Measurements from ENCODE around the gene BGLAP.

BGLAP gene

GRCh38 chr1:156226782-156227181 lies 15.2 kb upstream of the BGLAP start:
- no peak for DNase-seq (ENCODE audit: low spot score)

- DNase-seq (ENCODE audit: low spot score) = peak; percentile 38
Measured at GRCh38 chr1:156228501-156228900, 13.5 kb upstream of the BGLAP start.

- no peak for DNase-seq (ENCODE audit: low spot score)
Measured at GRCh38 chr1:156229809-156230472, 12.0 kb upstream of the BGLAP start.

- no peak for DNase-seq (ENCODE audit: low spot score)
Measured at GRCh38 chr1:156230473-156230837, 11.5 kb upstream of the BGLAP start.

- DNase-seq (ENCODE audit: low spot score) = no peak
Measured at GRCh38 chr1:156232201-156232894, 9.6 kb upstream of the BGLAP start.

- DNase-seq (ENCODE audit: low spot score) = no peak
Measured at GRCh38 chr1:156233426-156234127, 8.4 kb upstream of the BGLAP start.

- DNase-seq (ENCODE audit: low spot score) = no peak
Measured at GRCh38 chr1:156236164-156236563, 5.8 kb upstream of the BGLAP start.

- no peak for DNase-seq (ENCODE audit: low spot score)
Measured at GRCh38 chr1:156238248-156238647, 3.7 kb upstream of the BGLAP start.

- DNase-seq (ENCODE audit: low spot score) = no peak
Measured at GRCh38 chr1:156241311-156241811, 623 bp upstream of the BGLAP start.

GRCh38 chr1:156242738-156243137 lies 754 bp downstream of the BGLAP start:
- no peak for DNase-seq (ENCODE audit: low spot score)

- DNase-seq (ENCODE audit: low spot score) = no peak
Measured at GRCh38 chr1:156244126-156244525, 2.1 kb downstream of the BGLAP start.

- no peak for DNase-seq (ENCODE audit: low spot score)
Measured at GRCh38 chr1:156244712-156245111, 2.7 kb downstream of the BGLAP start.

- DNase-seq (ENCODE audit: low spot score) = no peak
Measured at GRCh38 chr1:156245451-156246232, 3.7 kb downstream of the BGLAP start.

GRCh38 chr1:156246241-156246780 lies 4.3 kb downstream of the BGLAP start:
- no peak for DNase-seq (ENCODE audit: low spot score)

- peak; percentile 57 for DNase-seq (ENCODE audit: low spot score)
Measured at GRCh38 chr1:156246781-156247459, 4.9 kb downstream of the BGLAP start.

- peak; percentile 98 for DNase-seq (ENCODE audit: low spot score)
Measured at GRCh38 chr1:156247460-156248322, 5.7 kb downstream of the BGLAP start, which contains the start of gene PAQR6. Gene PAQR6 (minus strand): TSS chr1:156248056. CDS start chr1:156246731, 1,325 bp downstream.

- DNase-seq (ENCODE audit: low spot score) = no peak
Measured at GRCh38 chr1:156248323-156248683, 6.3 kb downstream of the BGLAP start.

GRCh38 chr1:156249593-156249992 lies 7.6 kb downstream of the BGLAP start:
- no peak for DNase-seq (ENCODE audit: low spot score)

- peak; percentile 70 for DNase-seq (ENCODE audit: low spot score)
Measured at GRCh38 chr1:156251527-156251926, 9.5 kb downstream of the BGLAP start.

GRCh38 chr1:156253634-156254033 lies 11.7 kb downstream of the BGLAP start:
- no peak for DNase-seq (ENCODE audit: low spot score)
